ENCODE results near the gene ATXN7L1. TPM values are rescaled to one million over a fixed set of nuclear protein-coding genes. Genes with fewer than 3 reads are reported as not detected.

ATXN7L1 gene
- total and polyA plus RNA-seq, 2 of the 4 experiments (the other 2 are of a cell fraction) = 3.5 to 4.3 TPM

DNA sequence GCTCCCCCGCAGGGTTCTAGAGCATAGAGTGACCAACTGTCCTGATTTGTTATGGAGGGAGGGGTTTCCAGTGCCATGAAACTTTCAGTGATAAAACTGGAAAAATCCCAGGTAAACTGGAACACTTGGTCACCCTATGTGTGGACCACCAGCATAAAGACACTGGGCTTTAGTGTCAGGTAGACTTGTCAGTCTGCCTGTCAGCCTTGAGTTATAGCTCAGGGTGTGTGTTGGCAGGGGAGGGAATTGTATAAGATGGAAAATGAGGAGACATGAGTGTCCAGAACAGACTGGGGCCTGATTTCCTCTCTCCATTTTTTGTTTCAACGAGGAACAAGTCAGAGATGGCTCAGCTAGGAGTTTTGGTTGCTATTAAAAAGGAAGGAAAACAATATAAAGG lies 284.9 kb downstream of the ATXN7L1 start:
- Histone ChIP-seq H3K27ac (ENCODE audit: insufficient read depth, low read length) (no peak overlapping the region), H3K56ac (ENCODE audit: extremely low read depth, insufficient read depth, low read length) (no peak overlapping the region), H2AK9ac (replicated peaks; ENCODE audit: low read depth, low read length, poor library complexity) (no peak overlapping the region), H2AK5ac (ENCODE audit: low read depth, low read length) (no peak overlapping the region), H3K79me1 (ENCODE audit: low read depth in 1 of 2, low read length in 2 of 2) (no peaks in the 10 kb centered on the region), H3K4me2 (ENCODE audit: low read depth, low read length) (no peak overlapping the region), H2AFZ (replicated peaks; ENCODE audit: low read length, poor library complexity) (no peak overlapping the region), H2BK20ac (ENCODE audit: low read depth, low read length) (no peak overlapping the region), H3K27me3 (ENCODE audit: control insufficient read depth, insufficient read depth, low read length) (0 out of 2 replicates have a peak, but pooled peaks cover 3% of the 10 kb centered on the region), H3K9me1 (ENCODE audit: insufficient read depth, low read length) (no peaks in the 10 kb centered on the region), H2BK120ac (ENCODE audit: low read depth, low read length) (no peak overlapping the region), H3K4ac (ENCODE audit: low read depth, low read length) (no peak overlapping the region), H4K5ac (ENCODE audit: low read depth, low read length) (no peak overlapping the region), H3K4me1 (ENCODE audit: control insufficient read depth, insufficient read depth, low read length) (no peaks in the 10 kb centered on the region), H3K14ac (replicated peaks; ENCODE audit: low read depth, low read length) (no peak overlapping the region), H3K4me3 (ENCODE audit: insufficient read depth, low read depth, low read length) (no peak overlapping the region), H4K20me1 (ENCODE audit: insufficient read depth, low read length) (no peaks in the 10 kb centered on the region), H4K8ac (ENCODE audit: low read depth in 2 of 2, low read length in 2 of 2) (no peak overlapping the region), H4K91ac (ENCODE audit: insufficient read depth, low read depth, low read length) (no peak overlapping the region), H2BK5ac (ENCODE audit: low read depth, low read length, poor library complexity, severe bottlenecking) (no peak overlapping the region), H3K18ac (ENCODE audit: low read depth, low read length) (no peak overlapping the region), H3K9me3 (ENCODE audit: control insufficient read depth, insufficient read depth, low read length) (no peaks in the 10 kb centered on the region), H3K9ac (ENCODE audit: low read depth, low read length) (no peak overlapping the region), H3K36me3 (ENCODE audit: control insufficient read depth, insufficient read depth, low read length) (no peaks in the 10 kb centered on the region), H2BK15ac (ENCODE audit: low read depth, low read length) (no peak overlapping the region), H3K23ac (ENCODE audit: low read depth, low read length) (no peak overlapping the region)
- dilution Hi-C loops (cut with HindIII; ENCODE audit: low sequenced_read_pairs, unreplicated experiment) = no loop called here
- intact Hi-C loops (cut with micrococcal nuclease) = no loop called here
- ATAC-seq (ENCODE audit: low read depth) (no peak), DNase-seq (no peak)
- no peak for TF ChIP-seq RFX5 (IDR thresholded peaks at IDR 0.05; ENCODE audit: low read depth, low read length)
- TF ChIP-seq, protein P1, sequence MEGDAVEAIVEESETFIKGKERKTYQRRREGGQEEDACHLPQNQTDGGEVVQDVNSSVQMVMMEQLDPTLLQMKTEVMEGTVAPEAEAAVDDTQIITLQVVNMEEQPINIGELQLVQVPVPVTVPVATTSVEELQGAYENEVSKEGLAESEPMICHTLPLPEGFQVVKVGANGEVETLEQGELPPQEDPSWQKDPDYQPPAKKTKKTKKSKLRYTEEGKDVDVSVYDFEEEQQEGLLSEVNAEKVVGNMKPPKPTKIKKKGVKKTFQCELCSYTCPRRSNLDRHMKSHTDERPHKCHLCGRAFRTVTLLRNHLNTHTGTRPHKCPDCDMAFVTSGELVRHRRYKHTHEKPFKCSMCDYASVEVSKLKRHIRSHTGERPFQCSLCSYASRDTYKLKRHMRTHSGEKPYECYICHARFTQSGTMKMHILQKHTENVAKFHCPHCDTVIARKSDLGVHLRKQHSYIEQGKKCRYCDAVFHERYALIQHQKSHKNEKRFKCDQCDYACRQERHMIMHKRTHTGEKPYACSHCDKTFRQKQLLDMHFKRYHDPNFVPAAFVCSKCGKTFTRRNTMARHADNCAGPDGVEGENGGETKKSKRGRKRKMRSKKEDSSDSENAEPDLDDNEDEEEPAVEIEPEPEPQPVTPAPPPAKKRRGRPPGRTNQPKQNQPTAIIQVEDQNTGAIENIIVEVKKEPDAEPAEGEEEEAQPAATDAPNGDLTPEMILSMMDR (conservative IDR thresholded peaks at IDR 0.05; ENCODE audit: low read depth, low read length) = no peak
- TF ChIP-seq MXI1 (IDR thresholded peaks at IDR 0.05; ENCODE audit: borderline replicate concordance, low read depth, low read length) = no peak
- no peak for TF ChIP-seq MAFK (IDR thresholded peaks at IDR 0.05; ENCODE audit: low read depth, low read length)
- no peak for TF ChIP-seq CHD1 (IDR thresholded peaks at IDR 0.05; ENCODE audit: low read depth, low read length)
- TF ChIP-seq RCOR1 (IDR thresholded peaks at IDR 0.05; ENCODE audit: insufficient replicate concordance, low read length) = no peak
- TF ChIP-seq SMC3 (IDR thresholded peaks at IDR 0.05; ENCODE audit: low read depth, low read length) = no peak
- TF ChIP-seq RAD21 (IDR thresholded peaks at IDR 0.05; ENCODE audit: low read length) = no peak
- no peak for TF ChIP-seq BHLHE40 (IDR thresholded peaks at IDR 0.05; ENCODE audit: low read depth, low read length)
- TF ChIP-seq CEBPB (IDR thresholded peaks at IDR 0.05; ENCODE audit: low read depth, low read length) = no peak
- TF ChIP-seq, protein P2, sequence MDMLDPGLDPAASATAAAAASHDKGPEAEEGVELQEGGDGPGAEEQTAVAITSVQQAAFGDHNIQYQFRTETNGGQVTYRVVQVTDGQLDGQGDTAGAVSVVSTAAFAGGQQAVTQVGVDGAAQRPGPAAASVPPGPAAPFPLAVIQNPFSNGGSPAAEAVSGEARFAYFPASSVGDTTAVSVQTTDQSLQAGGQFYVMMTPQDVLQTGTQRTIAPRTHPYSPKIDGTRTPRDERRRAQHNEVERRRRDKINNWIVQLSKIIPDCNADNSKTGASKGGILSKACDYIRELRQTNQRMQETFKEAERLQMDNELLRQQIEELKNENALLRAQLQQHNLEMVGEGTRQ (IDR thresholded peaks at IDR 0.05; ENCODE audit: low read depth, low read length) = no peak
- no peak for TF ChIP-seq NFE2L2 (IDR thresholded peaks at IDR 0.05; ENCODE audit: low read depth, low read length)
- BruUV-seq (replicated peaks) = no TSS peak
- no CpG with 5 or more reads among the region's 2 CpGs for WGBS, 2 experiments (ENCODE audit: extremely low coverage in 2 of 2, insufficient read length in 1 of 2)
- in situ Hi-C loops (cut with MboI; ENCODE audit: low sequenced_read_pairs) = no loop called here
- ChIA-PET POLR2A (ENCODE audit: unreplicated experiment) (no interaction called here), CTCF (interaction anchor here (0.7 to 1.5 kb wide), 2 partner anchors 418 to 566 kb away, joined by 3 to 4 read pairs; no protein-coding TSS in a partner anchor)

Measured in IMR-90 (cell line).